HG03064 (cell line): ENCODE measurements around the gene QSER1.
"Not testable (repeated sequence)": the region's sequence is repeated elsewhere in the genome, so short reads cannot be mapped to it uniquely, and the experiment has no call there.

ENCODE experiments used
- ATAC-seq: cut with Tn5 transposase; IDR thresholded peaks from one replicate; pipeline ENCODE4 v1.9.1; 2021; ENCODE audit warnings: low read depth; ENCODE audit not compliant: unreplicated experiment

Gene QSER1

DNA sequence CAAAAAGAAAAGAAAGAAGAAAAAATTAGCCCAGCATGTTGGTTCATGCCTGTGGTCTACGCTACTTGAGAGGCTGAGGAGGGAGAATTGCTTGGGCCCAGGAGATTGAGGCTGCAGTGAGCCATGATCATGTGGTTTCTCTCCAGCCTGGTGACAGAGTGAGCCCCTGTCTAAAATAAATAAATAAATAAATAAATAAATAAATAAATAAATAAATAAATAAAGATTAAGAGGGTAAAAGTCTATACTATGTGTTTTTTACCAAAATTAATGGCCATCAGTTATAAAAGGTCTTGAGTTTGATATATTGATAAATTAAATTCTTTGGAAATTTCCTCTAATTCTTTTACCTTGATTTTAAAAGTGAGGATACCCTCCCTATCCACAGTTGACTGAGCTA is 97.9 kb downstream of the QSER1 start:
- ATAC-seq: no peak

DNA sequence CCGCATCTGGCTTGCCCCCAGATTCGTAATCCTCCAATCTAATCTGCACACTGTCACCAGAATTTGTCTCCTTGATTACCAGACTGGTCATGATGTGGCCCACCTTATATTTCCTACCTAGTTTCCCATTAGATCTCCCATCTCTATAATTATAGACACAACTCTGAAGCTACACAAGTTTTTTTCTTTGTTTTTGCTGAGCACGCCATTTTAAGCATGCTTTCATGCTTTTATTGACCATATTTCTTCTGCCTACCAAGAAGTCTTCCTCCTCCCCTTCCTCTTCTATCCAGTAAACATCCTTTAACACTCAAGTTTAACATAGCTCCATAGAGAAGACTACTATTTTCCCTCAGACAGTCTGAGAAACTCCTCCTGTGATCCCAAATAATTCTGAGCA is 98.8 kb downstream of the QSER1 start:
- no peak for ATAC-seq

DNA sequence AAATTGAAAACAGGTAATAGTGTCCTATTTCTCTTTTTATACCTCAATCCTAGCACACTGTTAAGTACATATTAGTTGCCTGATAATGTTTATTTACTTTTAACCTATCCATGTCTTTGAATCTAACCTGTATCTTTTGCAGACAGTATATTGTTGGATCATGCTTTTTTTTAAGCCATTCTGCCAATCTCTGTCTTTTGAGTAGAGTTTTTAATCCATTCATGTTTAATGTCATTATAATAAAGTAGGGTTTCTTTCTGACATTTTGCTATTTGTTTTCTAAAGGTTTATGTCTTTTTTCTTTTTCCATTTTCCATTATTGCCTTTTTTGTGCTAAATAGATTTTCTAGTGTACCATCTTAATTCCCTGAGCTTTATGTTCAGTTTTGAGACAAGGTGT is 99.3 kb downstream of the QSER1 start:
- ATAC-seq: no peak

DNA sequence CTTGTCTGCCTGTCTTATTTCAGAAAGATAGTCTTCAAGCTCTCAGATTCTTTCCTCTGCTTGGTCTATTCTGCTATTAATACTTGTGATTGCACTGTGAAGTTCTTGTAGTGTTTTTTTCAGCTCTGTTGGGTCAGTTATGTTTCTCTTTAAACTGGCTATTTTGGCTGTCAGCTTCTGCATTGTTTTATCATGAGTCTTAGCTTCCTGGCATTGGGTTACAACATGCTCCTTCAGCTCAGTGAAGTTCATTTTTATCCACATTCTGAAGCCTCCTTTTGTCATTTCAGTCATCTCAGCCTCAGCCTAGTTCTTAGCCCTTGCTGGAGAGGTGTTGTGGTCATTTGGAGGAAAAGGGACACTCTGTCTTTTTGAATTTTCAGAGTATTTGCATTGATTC is 107.6 kb downstream of the QSER1 start:
- no peak for ATAC-seq

DNA sequence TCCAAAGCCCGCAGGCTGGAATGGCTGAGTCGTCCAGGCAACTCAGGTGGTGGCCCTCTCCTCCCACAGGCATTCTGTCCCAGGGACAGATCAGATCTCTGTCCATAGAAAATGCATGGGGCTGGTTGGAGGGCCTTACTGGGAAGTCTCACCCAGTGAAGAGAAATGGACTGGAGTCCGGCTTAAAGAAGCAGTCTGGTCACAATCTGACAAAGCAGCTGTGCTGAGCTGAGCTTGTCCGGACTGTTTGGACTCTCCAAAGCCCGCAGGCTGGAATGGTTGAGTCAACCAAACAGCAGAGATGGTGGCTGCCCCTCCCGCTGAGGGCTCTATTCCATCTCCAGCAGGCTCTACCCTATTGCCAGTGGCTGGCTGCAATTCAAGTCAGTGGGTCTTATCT is 108.7 kb downstream of the QSER1 start:
- ATAC-seq: no peak

DNA sequence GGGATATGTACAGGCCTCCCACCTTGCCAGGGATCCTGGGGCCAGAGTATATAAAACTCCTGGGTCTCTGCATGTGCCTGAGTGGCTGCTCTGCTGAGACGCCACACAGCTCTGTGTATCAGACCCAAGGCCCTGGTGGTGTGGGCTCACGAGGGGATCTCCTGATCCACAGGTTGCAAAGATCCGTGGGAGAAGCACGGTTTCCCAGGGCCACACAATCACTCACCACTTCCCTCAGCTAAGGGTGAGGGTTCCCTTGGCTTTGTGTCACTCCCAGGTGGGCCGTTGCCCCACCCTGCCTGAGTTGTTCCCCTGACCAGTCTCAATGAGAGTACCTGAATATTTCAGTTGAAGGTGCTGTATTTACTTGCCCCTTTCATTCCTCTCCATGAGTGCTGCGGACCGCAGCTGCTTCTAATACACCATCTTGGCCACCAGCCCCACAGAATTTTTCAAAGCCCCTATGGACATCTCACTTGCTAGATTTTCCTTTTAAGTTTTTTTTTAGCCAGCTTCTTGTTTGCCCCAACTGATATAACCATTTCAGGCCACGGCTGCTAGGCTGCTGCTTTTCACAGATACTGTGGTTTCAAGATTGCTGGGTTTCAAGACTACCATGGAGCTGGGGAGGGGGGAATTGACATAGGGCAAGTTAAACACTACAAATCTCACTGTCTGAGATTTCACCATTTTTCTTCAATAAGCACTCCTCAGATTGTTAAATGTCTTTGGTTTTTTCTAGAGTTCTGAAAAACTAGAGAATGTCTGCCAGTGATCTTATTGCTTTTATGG is 109.3 kb downstream of the QSER1 start:
- ATAC-seq: no peak

DNA sequence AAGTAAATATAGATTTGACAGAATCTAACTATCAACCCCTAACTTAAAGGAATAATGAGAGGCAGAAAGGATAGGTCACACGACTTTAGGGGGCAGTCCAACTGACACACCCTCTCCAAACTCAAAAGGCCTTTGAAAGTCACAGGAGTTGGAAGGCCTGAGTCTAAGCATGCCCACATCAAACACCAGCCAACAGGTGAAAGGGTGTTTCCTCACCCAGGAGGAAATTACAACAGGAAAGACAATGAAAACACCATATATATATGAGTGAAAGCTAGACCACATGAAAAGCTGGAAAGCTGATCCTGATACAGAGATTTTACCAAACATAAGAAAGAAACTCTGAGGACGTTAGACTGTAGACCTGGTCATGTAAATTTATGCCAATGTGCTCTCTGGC is 112.6 kb downstream of the QSER1 start:
- ATAC-seq: no peak

DNA sequence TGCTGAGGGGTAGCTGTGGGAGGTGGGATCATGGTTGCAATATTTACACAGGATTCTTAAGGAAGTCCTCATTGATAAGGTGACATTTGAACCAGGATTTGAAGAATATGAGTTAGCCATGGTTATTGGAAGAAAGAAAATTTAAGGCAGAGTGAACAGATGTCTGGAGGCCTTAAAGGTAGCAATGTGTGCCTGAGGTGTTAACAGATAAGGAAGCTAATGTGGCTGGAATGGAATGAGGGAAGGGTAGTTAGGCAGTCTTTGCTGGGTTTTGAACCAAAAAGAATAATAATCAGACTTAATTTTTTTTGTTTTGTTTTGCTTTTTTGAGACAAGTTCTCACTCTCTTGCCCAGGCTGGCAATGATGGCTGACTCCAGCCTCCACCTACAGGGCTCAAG is 113.4 kb downstream of the QSER1 start:
- no peak for ATAC-seq

DNA sequence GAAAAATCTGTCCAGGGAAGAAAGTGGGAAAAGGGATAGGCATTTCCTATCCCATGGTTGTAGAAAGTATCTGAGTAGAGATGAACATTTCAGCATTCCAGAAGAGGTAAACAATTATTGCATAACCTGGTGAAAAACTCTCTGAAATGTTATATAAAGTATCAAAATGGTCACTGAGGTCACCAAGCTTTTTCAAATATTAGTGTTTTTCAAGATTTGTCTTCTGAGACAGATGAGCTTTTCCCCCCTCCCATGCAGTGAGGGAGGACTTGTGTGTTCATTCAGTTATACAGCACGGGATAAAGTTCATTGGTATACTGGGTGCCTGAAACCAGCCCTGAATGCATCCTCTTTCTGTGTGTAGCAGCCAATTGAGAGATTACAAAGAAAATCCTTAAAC is 121.1 kb downstream of the QSER1 start:
- ATAC-seq: no peak

DNA sequence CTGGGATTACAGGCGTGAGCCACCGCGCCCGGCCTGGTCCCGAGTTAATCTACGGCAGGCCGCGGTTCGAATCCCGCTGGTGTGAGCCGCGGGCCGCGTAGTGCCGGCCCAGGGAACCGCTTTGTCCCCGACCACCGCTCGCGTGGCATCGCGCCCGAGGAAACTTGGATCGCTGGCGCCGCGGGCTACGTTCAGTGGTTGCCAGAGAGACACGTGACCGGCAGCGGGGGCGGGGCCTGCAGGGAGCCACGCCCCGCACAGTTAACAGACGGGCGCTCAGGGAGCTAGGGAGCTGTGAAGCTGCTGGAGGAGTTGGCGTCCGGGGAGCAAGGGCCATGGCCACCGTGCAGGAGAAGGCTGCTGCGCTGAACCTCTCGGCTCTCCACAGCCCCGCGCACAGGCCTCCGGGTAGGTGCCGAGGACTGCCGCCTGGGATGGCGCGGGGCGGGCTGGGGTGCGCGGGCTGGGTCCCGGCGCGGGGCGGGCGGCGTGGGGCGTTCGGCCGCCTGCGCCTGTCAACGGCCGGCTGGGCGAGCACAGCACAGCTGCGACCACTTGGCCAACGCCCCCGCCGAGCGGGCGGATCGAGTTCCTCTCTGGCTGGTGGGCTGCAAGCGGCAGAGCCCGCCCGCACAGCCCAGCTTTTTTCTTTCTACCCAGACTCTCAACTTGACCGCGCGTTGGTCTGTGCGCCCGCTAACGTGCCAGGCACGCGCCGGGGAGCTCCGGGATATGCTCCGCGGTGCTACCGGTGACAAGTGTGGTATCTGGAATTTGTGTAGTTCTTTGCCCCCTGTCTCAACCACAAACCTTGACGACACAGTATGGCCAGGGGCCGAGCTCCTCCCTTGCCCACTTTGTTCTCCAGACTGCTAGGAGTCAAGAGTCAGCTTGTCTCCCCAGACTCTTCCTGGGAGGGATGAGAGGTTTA is 123.3 kb downstream of the QSER1 start, which contains the start of gene DEPDC7:
DEPDC7 (plus strand) TSS at position 258 of the 931 bp plus-strand sequence; CDS start at position 336, 78 bp downstream.
- ATAC-seq: peak; percentile 64

DNA sequence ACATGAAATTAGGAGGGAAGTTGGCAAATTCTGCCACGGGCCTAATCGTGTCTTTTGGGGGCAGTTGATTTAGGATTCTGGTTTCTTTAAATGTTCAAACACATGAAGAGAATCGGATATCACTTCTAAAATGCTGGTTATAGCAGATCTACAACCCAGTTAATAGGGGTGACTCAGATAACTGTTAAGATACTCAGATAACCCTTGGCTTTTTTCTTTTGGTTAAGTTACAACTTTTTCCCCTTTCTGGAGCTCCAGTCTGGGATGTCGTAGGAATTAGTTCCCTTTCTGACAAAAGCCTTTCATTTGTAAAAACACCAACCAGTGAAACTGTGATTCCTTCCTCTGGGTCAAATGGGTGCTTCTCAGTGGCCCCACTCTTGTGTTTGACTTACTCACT is 124.0 kb downstream of the QSER1 start:
- ATAC-seq: no peak

DNA sequence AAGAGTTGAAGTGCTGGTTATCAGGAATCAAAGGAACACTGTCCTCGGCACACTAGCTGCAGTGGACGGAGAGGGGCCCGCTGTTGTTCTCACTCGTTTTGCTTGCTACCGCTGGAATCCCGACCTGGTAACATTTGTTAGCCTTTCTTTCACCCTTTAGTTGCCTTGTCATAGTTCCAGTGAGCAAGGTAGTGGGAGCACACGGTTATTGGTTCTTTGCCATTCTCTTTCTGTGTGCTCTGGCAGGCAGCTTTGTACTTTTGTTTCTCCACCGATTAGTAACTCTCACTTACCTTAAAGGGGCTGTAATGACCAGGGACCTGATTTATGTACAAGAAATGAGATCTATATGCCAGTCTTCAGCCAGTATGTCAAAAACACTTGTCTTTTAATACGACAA is 124.9 kb downstream of the QSER1 start:
- ATAC-seq: no peak

DNA sequence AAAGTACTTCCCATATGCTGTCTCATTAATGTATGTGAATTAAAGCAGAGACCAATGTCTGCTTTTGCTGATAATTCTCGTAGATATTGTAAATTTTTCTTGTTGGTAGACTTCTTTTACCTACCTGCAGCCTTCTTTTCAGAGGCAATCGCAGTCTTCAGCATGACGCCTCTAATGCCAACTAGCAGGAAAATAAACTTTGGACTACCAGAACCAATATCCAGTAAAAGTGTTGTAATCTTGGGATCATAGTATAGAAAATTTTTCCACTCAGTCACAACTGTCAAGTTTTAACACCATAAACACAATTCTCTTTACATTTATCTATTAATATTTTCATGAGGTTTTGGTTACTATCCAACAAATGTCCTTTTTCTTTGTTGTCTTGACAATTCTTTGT is 125.4 kb downstream of the QSER1 start:
- ATAC-seq: no peak

DNA sequence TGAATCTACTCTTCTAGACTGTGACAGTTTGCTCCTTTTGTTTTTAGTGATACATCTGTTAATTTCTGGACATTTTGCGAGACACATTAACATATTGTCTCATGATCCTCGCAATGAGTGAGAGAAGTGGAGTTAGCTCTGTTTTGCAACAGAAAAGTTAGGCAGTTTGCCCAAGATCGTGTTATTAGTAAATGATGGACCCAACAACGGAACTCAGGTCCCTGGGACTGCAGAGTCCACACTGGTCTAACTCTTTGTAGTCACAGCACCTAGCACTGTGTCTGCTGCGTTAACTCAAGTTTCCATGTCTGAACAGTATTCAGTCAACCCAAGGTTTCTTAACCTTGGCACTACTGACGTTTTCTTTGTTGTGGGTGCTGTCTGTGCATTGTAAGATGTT is 126.2 kb downstream of the QSER1 start:
- no peak for ATAC-seq

DNA sequence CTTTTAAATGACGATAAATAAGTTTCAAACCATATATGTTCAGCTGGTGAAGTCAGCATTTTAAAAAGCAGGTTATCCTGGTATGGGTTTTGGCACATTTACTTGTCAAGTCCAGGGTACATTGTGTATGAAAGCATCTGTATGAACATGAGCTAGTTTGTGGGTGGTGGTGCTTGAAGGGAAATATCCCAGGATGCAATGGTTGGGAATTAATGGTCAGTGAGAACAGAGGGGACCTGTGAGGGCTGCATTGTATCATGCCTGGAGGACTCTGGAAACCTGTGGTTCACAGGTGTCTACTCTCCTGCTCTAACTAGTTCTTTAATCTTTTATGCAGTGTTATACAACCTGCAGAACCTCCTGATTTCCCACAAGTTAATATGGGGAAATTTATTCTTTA is 128.9 kb downstream of the QSER1 start:
- no peak for ATAC-seq

DNA sequence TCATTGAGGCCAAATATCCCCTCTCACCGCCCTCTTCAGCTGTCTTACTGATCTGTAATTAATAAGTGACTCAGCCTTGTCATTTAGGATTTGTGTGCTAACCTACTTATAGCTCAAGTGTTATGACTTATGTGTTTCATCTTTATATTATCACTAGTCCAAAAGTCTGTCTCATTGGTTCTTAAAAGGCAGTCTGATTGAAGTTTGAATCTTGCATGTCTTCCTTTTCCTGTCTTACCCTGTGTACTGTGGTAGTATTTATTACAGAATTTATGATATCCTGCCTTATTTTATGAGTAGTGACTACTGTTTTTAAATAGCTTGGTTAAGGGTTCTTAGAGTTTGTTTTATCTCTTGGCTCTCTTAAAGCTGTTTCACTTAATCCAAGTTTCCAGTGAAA is 129.3 kb downstream of the QSER1 start:
- no peak for ATAC-seq

DNA sequence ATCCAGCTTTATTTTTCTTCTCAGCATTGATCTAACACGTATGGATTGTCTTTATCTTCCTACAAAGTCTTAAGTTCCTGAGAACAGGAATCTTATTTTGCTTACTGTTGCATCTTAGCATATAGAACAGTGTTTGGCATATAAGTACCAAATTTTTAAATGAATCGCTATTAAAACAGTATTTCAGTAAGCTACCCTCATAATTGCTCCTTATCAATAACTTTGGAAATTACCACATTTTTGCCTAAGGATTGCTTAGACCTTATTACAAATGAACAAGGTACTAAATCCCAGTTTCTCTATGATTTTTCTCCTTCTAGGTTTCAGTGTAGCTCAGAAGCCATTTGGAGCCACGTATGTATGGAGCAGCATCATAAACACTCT is 132.7 kb downstream of the QSER1 start:
- no peak for ATAC-seq

DNA sequence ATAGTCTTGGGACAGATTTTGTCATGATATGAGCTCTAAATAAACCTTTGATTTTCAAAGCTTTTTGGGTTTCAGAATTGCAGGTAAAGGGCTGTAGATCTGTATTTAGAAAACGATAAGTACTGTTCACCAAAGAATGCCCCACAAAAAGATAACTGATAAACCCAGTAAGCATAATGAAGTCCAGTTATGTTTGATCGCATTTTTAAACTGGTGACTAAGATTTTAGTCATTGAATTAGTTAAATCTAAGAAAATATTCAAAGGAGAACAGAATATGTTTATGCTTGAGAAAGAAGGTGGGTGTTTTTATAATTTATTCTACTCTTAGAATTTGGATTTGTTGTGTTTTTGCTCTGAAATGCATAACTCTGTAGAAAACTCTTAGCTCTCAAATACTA is 134.6 kb downstream of the QSER1 start:
- ATAC-seq: no peak

DNA sequence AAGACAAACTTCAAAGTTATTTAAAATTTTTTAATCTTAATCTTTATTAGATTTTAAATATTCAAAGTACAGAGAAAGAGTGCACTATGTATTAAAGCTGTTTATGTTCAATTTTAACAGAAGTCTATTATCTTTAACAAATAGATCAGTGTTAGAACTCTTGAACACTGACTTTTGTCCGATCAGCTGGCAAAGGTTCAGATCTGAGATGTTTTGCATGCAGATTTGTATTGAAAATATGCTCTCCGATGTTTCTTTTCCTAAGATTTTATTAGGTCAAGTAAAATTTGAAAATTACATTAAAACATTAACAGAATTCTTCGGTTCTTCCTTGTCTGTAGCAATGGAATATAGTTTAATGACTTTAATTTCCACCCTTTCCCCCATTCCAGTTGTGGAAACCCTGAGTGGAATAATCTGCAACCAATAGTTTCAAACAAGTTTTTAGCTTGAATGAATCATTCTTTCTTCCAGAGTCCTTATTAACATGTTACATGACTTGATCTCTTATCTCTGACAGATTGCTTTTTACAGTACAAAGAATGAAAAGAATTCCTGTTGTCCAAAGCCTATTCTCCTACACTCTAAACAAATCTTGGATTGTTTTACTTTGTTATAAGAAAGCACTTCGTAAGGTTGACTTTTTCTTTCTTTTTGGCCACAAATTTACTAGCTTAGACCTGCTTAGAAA is 135.4 kb downstream of the QSER1 start:
- ATAC-seq: no peak

DNA sequence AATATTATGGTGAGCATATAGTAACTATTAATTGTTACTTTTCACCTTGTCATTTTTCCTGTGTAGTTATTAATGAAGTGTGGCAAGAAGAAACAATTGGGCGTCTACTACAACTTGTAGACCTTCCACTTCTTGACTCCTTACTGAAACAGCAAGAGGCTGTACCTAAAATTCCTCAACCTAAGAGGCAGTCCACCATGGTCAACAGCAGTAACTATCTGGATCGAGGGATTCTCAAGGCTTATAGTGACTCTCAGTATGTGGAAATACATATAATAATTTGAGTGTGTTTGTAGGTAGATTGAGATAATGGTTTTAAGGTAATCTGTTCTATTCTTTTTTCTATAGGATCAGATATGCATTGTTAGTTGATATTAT is 135.9 kb downstream of the QSER1 start:
- no peak for ATAC-seq

DNA sequence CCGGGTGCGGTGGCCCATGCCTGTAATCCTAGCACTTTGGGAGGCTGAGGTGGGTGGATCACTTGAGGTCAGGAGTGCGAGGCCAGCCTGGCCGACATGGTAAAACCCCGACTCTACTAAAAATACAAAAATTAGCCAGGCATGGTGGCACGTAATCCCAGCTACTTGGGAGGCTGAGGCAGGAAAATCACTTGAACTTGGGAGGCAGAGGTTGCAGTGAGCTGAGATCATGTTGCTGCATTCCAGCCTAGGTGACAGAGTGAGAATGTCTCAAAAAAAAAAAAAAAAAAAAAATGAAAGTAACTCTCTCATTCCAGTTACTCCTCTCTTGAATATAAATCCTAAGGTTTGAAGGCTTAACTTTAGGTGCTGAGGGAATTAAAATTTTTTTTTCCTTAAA is 136.6 kb downstream of the QSER1 start:
- ATAC-seq: not testable (repeated sequence)
